Inflammatory macrophage (primary cell): Measurements from ENCODE around the gene LRP2.
"Not testable (repeated sequence)": the region's sequence is repeated elsewhere in the genome, so short reads cannot be mapped to it uniquely, and the experiment has no call there.

Experiments
- DNase-seq, 2 donors: peaks; one replicate each; pipeline ENCODE4 v3.0.0-alpha.2; 2020 to 2022
- total RNA-seq, 18 experiments: gene quantifications; one replicate each; lab custom pipeline; 2026; ENCODE audit warnings: mixed read lengths in 6 of 18, inconsistent platforms in 2 of 18; lab: John Stamatoyannopoulos, UW

Gene LRP2
- 0.04 to 1.5 (median 0.26) reads per million in 18 experiments for total RNA-seq

- peak in 1 of 2 donors; percentile 4 for DNase-seq
These were observed at the start of gene LRP2 for GRCh38 chr2:169362118-169362893. LRP2 (minus strand) TSS chr2:169362534; CDS start chr2:169362399, 135 bp downstream.

GRCh38 chr2:169406891-169407290 is 44.6 kb upstream of the LRP2 start:
- no peak for DNase-seq

- not testable (repeated sequence) for DNase-seq
These were observed 37.2 kb upstream of the LRP2 start for GRCh38 chr2:169399491-169399890.

- peak in 1 of 2 donors; percentile 6 for DNase-seq
These were observed 35.4 kb upstream of the LRP2 start for GRCh38 chr2:169397697-169398096.

GRCh38 chr2:169395821-169396374 is 33.6 kb upstream of the LRP2 start:
- no peak for DNase-seq

DNA sequence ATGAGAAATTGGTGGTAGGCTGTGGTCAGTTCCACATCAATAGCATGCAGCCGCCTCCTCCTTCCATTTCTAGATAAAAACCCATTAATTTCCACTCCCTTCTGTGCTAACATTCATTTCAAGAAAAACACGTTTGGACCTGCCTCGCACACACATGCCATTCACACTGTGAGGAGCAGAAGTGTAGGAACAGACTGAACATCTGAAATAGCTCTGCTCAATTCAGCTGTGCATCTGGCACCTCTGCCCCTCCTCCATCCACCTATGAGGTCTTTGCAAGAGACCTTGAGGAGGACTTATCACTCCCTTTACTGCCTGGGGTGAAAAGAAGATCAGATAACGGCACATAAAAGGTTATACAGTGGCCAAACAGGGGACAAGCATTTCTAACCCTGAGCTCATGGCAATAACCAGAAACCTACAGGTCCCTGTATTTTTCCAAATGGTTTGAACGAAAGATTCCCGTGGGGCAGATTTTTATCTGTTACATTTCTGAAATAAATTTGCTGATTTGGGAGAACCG is 30.8 kb upstream of the LRP2 start:
- no peak for DNase-seq

DNA sequence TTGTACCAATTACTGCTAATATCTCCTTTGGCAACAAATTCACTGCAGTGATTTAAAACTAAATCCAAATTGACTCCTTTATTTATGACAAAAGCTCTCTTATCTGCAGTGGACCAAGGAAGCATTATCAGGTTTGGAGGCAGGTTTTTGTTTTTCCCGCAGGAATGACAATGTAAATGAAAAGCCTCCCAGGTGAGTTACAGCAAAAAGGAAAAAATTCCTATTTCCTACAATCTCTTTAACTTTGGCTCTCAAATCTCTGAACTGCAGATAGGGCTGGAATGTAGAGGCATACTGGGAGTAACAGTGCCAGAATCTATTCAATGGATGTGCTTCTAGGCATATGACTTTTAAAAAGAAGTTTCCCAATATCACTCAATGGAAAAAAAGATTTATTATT is 28.9 kb upstream of the LRP2 start:
- DNase-seq, result no peak

DNA sequence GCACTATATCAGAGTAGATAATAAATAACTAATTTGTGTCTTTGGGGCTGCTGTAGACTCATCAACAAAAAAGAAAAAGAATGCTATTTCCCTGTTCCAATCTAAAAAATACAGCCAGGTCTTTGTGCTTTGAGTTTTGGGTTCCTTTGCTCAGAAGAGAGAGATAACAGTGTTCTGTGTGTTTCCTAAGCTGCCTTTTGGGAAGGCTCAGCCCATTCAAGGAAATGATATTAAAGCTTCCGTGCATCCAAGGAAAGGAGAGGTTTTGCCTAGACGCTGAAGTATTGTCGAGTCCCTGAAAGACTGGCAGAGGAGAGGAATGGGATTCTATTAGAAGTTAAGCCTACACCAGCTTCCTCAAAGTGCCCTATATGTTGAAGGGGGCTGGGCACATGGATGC is 25.8 kb upstream of the LRP2 start:
- no peak for DNase-seq

DNA sequence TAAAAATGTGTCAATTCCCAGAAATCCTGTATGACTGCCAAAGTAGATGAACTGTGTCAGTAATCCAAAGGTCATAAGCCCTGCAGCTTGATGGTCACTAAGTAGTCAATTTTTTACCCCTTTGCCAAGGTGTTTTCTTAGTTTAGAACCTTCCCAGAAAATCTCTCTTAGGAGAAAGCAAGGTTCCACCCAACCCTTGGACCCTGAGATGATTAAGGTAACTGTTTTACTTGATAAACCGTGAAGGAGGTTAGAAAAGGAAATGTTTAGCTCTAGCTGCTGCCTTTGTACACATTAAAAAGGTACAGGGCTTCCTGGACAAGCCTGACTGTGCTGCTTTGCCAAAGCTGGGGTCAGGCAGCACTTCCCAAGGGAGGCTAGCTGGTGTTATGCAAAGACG is 24.4 kb upstream of the LRP2 start:
- no peak for DNase-seq

GRCh38 chr2:169384816-169385215 is 22.5 kb upstream of the LRP2 start:
- no peak for DNase-seq

DNA sequence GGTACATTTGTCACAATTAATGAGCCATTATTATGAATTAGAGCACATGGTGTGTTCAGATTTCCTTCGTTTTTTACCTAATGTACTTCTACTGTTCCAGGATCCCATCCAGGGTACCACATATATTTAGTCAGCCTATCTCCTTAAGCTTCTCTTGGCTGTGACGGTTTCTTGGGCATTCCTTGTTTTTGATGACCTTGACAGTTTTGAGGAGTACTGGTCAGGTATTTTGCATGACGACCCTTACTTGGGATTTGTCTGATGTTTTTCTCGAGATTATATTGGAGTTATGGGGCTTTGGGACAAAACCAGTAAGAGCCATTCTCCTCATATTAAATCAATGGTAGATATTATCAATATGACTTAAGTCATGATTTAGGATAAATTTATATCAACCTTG is 10.2 kb upstream of the LRP2 start:
- DNase-seq, result no peak

DNA sequence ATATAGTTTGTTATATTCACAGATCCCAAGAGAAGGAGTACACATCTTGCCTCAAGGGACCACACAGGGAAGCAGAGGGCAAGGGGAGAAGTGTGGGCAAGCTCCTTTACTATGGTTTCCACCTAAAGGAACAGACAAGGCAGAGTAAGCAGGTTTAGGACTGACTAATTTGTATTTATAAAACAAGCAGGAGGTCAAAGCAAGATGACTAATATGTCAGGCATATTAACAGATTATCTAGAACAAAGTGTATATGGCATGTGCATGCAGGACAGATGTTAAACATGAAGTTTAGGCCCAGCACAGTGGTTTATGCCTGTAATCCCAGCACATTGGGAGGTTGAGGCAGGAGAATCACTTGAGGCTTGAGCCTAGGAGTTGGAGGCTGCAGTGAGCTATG is 3.7 kb upstream of the LRP2 start:
- DNase-seq, result no peak

DNA sequence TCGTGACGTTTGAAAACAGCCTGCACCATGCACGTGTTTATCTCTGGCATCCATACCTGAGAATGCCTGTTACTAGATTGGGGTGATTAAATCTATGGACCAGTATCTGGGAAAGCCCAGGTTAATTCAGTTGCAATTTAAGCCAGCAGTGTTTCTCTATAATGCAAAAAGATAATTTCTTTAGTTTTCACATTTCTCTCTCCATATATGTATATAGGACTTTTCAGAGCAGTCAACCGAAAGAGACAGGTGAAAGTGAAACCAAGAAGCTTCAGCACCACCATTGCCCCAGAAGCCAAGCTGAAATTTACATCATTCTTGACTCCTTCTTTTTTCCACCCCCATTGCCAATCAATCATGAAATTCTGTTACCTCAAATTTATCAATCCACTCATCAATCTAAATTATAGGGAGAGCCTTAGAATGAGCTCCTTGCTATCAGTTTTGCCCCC is 2.7 kb upstream of the LRP2 start:
- no peak for DNase-seq

DNA sequence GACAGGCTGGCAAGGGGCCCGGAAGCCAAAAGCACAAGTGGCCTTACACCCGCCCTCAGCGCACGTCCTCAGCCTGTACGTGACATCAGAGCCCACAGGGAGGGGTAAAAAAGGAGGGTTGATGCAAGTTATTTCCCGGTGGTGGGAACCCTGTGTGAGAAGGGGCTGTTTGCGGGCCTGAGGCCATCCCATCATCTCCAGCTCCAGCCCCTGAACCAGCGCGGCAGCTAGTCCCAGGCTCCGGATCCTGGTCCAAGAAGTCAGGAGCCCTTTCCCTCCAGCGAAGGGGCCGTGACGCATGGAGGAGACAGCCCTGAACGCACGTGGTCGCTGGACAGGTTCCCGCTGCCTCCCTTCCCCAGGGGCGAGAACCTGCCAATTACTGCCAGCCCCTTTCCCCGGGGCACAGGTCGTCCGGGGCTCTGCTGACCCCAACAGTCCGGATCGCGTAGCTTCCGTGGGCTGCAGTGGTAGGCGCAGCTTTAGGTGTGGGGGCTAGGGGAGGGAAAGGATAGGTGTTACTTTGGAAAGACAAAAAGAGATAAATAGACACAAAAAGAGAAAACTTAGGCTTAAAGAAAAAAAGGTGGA is 1.3 kb upstream of the LRP2 start:
- DNase-seq, result peak in 1 of 2 donors; percentile 16

DNA sequence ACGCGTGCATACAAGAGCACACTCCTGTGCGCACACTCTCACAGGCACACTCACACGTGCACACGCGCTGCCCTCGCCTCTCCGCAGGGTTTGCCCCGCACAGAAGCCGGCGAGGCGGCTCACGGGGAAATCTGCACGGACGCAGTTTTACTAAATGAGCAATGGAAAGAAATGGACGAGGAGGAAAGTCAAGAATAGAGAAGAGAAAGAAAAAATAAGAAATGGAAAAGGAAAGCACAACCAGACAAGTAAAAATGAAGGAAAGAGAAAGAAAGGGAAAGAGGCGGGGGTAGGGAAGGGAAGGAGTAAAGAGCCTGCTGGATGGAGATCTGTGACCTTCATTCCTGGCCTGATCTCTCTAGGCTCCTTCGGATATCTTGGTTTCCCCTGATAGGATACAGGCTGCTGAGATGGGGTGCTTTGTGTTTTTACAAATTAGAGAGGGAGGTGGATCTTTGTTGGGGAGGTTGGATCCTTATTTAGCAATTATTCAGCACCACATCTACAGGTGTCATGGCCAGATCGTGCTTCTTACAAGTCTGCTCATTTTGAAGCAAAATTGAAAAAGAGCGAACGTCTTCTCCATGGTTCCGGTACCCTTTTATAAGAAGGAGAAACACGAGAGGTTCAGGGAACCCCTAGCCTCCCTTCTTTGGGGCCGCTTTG is 693 bp upstream of the LRP2 start:
- DNase-seq, result no peak

DNA sequence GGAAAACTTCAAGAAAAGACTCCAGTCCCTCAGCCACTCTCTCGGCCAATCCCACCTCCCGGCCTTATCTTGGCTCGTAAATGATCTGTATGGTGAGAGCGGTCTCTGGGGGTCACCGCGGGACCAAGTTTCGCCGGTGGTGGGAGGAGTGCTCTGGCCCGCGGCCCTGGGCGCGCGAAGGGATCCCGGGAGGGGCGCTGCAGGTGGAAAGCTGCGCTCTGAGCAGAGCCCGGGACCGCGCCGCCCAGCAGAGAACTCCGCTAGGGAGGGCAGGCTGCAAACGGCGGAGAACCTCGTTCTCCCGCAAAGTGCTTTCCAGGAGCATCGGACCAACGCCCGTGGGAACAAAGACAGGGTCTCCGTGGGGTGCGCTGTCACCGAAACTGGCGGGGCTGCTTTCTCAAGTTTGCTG is 622 bp downstream of the LRP2 start:
- DNase-seq, result no peak

GRCh38 chr2:169360984-169361705 is 1.2 kb downstream of the LRP2 start:
- DNase-seq, result no peak

DNA sequence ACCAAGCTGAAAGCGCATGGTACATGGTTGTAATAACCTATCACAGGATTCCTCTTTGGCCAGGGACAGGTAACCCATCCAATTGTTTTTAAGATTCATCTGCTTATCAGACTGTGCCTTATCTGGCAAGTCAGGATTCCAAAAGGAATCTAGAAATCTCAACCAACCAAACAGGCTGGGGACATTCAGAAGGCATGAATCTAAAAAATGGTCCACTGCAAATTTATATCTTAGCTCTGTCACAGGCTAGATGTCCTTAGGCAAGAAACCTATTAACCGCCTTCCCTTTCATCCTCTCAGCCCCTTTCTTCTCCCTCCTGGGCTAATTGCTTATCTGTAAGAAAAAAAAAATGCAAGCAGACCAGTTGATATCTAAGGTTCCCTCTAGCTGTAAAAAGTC is 4.3 kb downstream of the LRP2 start:
- no peak for DNase-seq

DNA sequence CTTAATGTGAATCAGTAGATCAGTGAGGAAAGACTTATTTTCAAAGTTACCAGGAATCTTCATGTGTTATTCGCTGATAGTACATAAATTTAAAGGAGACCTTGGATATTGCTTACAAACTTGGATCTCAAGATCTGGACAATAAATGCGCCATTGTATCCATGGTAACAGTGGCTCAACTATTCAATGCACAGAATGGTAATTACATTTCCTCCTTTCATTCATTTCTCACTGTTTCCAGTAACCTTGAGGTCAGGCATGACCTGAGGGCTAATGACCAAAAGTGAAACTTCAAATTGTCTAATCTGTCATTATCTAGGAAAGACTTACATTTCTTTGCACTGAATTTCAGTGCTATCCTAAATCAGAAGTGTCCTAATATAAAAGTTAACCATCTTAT is 8.1 kb downstream of the LRP2 start:
- no peak for DNase-seq

- DNase-seq, result no peak
These were observed 10.6 kb downstream of the LRP2 start for GRCh38 chr2:169351725-169352124.

DNA sequence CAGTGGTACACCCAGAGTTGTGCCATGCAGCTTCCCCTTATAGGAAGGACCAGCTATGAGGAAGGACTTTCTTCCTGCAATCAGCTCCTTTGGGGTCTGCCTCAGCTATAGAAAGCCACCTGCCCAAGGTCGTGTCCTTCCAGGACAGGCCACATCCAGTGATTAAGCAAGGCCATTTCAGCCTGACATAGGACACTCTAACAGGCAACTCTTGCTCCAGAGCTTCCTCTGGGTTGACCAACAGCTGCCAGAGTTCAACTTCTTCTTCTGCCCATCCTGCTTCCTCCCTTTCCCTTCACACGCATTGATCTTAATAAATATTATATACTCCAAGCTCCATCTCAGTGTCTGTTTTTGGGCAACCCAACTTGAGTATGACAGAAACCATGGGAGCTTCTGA is 12.8 kb downstream of the LRP2 start:
- DNase-seq, result peak; percentile 62 to 66

GRCh38 chr2:169348321-169349024 is 13.9 kb downstream of the LRP2 start:
- no peak for DNase-seq
